ENCODE measurements around the gene C4orf36.

The C4orf36 gene

DNA sequence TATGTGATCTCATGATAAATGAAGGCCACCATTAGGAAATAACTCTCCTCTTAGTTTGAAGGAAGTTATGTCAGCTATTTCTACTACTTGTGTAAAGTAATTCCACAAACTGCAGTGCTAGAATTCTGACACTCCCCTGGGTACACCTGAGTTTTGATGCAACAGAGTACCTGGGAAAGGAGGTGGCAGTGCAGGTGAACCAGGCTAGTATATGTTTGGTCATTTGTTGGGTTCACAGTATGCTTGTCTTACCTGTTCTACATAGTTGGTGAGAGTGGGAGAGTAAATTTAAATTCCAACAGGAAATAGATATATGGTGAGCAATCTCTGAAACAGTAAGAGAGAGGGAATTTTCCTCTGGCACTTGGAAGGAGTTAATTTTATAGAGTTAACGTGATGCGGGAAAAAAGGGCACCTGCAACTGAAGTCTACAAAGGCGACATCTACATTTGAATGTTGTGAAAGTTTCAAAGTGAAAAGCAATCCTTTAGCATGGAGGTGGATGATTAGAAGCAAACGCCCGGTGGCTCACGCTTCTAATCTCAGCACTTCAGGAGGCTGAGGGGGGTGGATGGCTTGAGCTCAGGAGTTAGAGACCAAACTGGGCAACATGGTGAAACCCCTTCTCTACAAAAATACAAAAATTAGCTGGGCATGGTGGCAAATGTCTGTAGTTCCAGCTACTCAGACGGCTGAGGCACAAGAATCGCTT lies 34.7 kb downstream of the C4orf36 start:
- DNase-seq (ENCODE audit: low read depth in 1 of 2, low spot score in 1 of 2) = no peak

DNA sequence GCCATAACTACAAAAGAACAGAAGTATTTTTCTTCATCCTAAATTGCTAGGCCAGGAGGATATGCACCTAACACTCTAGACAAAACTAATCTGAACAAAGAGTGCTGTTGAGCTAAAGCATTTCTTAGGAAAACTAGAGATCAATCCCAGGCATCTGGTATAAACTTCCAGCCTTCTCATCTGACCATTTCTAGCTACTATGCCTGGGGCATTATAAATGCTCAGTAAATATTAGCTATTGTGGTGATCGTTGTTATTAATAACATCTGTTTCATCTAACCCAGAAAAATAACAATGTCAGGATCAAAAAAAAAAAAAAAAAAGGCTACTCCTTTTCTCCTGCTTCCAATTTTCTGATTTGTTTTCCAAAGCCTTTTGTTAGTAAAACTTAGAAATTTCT lies 35.3 kb downstream of the C4orf36 start:
- DNase-seq (ENCODE audit: low read depth in 1 of 2, low spot score in 1 of 2) = no peak

DNA sequence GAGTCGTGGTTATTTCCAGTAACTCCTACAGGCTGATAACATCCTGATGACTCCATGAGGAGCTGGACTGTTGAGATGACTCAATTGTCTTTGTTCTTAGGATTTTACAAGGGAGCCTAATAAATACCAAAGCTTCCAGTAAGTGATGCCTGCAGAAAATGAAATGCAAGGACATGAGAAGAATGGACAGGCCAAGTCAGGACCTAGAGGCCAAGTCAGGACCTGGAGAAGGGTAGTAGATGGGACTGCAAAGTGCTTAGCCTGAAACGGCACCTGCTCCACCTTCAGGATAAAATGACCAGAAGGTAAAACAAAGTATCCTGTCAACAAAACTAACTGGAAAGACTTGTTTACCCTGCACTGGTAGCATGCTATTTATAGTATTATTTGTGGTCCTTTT lies 36.6 kb downstream of the C4orf36 start:
- DNase-seq (ENCODE audit: low read depth in 1 of 2, low spot score in 1 of 2) = no peak

DNA sequence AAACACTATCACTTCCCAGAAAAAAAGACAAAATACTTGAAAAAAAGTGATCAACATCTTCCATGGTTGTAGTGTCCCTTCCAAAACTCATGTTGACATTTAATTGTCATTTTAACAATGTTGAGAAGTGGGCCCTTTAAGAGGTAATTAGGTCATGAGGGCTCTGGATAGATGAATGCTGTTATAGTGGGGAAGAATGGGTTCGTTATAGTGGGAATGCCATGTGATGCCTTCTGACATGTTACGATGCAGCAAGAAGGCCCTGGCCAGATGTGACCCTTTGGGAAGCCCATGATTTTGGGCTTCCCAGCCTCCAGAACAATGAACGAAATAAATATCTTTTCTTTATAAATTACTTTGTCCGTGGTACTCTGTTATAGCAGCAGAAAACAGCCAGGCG lies 39.0 kb downstream of the C4orf36 start:
- DNase-seq (ENCODE audit: low read depth in 1 of 2, low spot score in 1 of 2) = no peak

DNA sequence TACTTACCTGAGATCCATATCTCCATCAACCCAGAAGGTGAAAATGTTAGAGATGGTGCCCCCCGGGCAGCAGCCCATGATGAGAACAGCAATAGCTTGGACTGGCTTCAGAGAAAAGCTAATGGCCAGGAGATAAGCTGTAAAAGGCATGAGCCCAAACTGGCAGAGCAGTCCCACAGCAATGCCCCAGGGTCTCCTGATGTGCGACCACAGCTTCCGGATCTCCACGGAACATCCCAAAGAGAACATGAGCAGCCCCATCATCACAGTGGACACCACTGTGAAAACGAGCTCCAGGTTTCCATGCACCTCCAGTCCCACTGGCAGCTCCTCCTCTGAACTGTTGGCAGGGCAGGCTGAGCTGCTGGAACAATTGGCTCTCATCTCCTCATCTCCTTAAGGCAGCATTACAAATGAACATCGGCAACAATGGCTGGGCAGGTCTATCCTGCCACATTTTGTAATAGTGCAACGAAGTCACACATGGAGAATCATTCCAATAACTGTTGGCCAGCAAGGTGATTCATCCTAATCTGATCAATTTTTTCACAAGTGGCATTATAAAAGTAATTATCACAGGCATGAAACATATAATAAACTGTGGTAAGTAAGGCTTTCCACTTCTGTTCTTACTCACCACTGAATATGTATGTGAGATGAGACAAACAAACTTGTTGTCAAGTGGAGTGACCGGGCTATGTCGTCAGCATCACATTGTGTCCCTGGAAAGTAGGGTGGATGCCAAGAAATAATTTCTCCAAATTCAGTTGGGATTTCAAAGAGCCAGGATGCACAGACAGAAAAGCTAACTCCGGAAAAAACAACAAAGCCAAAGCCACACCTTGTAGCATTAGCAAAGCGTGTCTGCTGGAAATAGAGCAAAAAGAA lies 43.2 kb downstream of the C4orf36 start, which contains the start of gene SLC10A6:
SLC10A6 (minus strand) TSS at position 653 of the 888 bp plus-strand sequence; CDS start at position 384, 269 bp downstream.
- no peak for DNase-seq (ENCODE audit: low read depth in 1 of 2, low spot score in 1 of 2)

DNA sequence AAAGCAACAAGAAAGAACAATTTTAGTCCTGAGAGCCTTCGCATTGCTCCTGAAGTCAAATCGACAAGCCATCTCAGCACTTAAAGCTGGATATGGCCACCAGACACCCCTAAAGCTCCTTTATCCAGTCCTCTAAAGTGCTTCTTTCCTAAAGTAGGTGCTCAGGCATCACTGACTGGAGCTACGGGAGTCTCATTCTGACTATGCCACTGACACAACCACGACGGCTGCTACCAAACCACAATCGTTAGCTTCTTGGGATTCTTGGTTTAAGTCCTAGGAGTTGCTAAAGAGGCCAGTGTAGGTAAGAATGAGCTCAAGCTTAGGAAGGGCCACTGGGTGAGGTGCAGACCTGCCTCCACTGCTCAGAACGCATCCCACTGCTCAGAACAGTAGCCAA lies 44.1 kb downstream of the C4orf36 start:
- DNase-seq (ENCODE audit: low read depth in 1 of 2, low spot score in 1 of 2) = no peak

DNA sequence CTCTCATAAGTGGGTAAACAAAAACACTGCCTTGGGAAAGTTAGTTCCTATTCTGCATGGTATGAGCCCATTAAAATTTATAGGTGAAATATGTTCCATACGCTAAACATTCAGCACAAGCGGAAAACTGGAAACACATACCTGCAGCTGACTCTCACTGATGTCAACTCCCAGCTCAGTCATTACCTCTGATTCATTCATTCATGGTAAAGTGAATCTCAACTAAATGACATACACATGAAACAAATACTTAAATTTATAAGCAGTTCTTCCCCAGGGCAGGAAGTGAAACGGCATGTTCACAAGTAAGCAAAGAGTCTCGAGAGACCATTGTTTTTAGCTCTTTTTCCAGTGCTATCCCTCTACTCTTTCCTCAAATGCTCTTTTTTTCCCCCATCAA lies 44.7 kb downstream of the C4orf36 start:
- no peak for DNase-seq (ENCODE audit: low read depth in 1 of 2, low spot score in 1 of 2)

DNA sequence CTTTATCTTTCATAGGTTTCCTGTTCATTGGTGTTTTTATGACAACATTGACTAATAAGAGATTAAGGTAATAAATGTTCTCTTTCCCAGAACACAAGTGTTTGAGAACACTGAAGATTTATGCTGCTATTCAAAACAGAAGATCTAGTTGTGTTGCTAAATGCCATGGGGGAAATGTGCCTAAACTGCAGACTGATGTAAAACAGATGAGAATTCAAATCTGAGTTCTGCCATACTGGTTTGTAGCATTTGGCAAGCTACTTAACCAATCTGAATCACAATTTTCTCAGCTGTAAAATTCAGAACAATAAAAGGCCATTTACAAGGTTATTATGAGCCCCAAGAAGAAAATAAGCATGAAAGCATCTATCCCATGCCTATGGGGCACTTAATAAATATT lies 45.3 kb downstream of the C4orf36 start:
- no peak for DNase-seq (ENCODE audit: low read depth in 1 of 2, low spot score in 1 of 2)

DNA sequence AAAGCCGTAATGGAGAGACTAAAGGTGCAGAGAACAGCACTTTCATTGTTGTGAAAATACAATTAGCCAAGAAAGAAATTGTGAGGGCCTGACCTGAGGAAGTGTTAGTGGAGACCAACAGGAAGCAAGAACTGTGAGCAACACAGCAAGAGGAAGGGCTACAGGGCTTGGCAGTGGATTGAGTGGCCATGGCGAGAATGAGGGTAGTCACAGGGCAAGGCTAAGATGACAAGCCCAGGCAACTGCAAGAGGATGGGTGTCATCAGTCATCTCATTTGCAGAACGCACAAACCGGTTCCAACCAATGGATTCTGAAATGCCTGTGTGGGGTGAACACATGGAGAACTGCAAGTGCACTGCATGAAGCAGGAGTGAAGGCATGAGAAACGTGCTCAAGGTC lies 46.6 kb downstream of the C4orf36 start:
- DNase-seq (ENCODE audit: low read depth in 1 of 2, low spot score in 1 of 2) = no peak

DNA sequence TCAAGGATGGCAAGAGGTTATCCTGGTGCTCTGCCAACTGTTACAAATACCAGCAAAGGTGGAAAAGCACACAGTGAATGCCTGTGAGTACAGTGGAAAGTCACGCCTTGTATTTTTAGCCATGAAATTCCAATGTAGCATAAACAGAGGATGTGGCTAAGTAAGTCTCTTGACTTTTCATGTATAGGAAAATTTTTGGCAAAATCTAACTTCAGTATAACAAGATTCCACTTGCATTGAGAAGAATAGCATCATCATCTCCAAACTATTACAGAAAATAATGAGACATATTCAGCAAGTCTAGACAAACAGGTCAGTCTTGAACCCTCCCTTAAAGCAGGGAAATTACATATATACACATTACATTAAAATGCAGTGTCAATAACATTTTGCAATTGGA lies 50.9 kb downstream of the C4orf36 start:
- DNase-seq (ENCODE audit: low read depth in 1 of 2, low spot score in 1 of 2) = no peak

DNA sequence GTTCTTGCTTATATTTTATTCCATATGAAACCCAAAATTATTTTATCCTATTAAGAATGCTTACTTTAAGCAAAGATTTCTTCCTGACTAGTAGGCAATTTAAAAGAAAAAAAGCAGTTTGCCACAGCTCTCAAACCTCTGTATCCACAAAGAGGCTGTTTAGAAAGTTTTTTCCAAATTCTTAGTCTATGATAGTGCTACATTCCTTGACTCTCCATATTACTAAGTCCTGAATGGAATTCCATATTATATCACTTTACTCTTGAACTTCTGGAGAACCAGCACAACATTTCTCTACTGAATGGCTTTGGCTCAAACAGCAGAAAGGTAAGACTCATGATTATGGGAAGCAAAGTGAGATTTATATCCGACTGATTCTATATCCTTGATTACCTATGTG lies 51.4 kb downstream of the C4orf36 start:
- DNase-seq (ENCODE audit: low read depth in 1 of 2, low spot score in 1 of 2) = no peak

DNA sequence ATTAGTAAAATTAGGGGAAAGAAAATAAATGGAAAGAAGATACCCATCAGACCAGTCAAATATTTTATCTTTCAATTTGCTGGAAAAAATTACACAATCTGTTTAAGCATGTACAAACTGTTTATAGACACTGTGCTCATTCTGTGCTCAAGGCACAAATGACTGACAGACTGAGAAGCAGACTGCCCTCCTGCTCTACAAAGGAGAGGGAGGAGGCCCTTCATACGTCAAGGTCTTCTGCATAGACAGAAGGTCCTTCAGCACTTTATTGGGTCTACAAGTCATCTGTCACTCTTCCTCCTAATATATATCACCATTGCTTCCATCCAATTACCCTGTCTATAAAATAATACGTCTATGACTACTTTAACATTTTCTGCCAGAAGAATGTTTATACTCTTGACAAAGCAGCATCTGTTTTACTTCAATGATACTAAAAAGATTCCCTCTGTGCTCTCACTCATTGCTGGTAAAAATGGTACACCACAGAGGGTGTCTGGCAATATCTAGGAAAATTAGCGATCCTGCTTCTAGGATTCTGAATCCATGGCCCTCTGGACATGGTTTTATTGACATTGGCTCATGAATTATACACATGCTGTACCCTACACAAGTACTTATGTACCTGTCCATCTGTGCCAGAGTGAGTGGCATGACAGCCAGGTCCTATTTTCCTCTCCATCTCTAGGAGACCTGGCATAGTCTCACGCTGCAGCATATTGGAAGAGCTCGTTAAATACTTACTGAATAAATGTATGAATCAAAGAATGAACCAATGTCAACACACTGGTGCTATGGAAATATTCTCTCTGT lies 54.3 kb downstream of the C4orf36 start:
- DNase-seq (ENCODE audit: low read depth in 1 of 2, low spot score in 1 of 2) = no peak

DNA sequence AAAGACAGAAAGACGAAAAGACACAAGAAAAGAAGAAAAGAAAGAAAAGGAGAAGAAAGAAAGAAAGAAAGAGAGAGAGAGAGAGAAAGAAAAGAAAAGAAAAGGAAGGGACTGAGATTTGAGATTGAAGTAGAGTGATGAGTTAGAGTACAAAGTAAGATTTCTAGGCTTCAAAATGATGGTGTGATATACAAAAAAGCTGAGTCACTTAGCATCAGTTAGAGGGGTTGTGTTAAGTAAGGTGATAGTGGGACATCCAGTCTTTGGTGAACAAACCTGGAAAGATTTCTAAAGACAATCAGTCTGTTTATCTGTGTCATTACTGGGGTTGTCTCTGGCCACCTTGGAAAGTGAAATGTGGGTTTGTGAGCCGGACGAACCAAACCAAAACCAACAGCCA lies 56.5 kb downstream of the C4orf36 start:
- DNase-seq (ENCODE audit: low read depth in 1 of 2, low spot score in 1 of 2) = no peak

DNA sequence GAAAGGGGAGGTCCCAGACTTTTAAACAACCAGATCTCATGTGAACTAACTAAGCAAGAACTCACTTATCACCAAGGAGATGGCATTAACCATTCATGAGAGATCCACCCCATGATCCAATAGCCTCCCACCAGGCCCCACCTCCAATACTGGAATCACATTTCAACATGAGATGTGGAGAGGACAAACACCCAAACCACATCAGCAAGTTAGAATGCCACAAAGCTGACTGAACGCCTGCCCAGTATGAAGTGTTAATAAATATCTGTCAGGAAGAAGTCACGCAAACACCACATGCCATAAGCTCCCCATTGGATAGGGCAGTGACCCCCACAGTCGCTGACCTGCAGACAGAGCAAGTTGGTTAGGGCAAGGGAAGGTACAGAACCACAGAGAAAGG lies 57.3 kb downstream of the C4orf36 start:
- no peak for DNase-seq (ENCODE audit: low read depth in 1 of 2, low spot score in 1 of 2)

DNA sequence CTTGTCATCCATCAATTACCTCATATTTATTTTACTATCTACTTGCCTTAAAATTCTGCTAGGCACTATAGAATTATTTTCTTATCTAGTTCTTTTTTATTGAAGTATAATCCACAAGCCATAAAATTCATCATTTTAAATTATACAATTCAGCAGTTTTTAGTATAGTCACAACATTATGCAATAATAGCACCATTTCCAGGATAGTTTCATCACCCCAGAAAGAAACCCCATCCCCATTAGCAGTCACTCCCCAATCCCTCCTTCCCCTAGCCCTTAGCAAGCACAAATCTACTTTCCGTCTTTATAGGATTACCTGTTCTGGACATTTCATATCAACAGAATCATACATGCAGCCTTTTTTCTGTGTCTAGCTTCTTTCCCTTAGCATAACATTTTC lies 58.6 kb downstream of the C4orf36 start:
- no peak for DNase-seq (ENCODE audit: low read depth in 1 of 2, low spot score in 1 of 2)

DNA sequence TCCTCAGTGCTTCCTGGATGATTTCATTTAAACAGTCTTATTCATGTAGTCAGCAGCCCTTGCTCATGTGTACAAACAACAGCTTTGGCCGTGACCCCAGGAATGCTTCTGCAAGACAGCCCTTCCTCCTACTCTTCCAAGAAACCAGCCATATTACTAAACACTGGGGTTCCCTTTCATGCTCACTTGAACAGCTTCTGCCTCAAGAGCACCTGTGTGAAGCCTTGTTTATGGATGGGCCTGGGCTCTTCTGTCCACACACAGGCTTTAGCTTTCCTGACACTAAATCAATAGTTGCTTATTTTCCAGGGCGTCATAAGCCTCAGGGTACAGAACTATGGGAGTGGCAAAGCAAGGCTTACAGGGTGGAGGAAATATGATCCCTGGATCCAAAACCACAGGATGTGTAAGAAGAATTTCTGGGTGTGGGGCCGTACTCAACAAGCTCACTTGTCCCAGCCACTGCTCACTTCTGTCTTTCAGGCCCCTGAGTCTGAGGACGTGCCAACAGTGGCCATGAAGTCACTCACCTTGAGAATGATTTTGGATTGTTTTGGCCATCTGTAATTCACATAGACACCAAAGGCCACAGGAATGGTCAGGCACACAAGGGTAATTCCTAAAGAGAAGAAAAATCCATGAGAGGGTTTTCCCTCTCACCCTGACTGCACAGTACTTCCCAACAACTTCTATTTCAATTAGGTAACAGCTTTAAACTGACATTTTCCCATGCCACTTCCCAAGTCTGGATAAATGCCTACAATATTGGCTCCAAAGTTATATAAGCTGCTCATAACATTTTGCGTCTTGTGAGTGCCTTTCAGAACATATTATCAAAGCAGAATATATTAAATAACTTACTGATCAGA lies 60.7 kb downstream of the C4orf36 start:
- DNase-seq (ENCODE audit: low read depth in 1 of 2, low spot score in 1 of 2) = no peak
